Caco-2 (cell line): ENCODE data around the gene PLEKHG4. TPM values are rescaled to one million over a fixed set of nuclear protein-coding genes. Genes with fewer than 3 reads are reported as not detected.

Experiments used
- BruUV-seq: library from RNA; stranded (reverse); fragments of 400-500 nt; replicated peaks from 2 replicates; lab custom pipeline; 2021; lab: Mats Ljungman, UMichigan
- CTCF ChIA-PET: fragments of 300-600 bp; sonication (Branson Sonifier 250); formaldehyde crosslinking; loops from one replicate; lab custom pipeline; 2022; ENCODE audit warnings: antibody characterized with exemption; lab: Charles Lee
- POLR2A ChIA-PET: fragments of 300-600 bp; sonication (Branson Sonifier 250); formaldehyde crosslinking; loops from one replicate; lab custom pipeline; 2022; ENCODE audit warnings: antibody characterized with exemption; lab: Charles Lee
- DNase-seq, 2 experiments: peaks; one replicate each; pipeline versions ENCODE4 v3.0.0 to v3.0.0-alpha.2; 2020 to 2022
- H3K27me3 ChIP-seq: replicated peaks from 2 replicates; pipeline ENCODE4 v1.6.0; 2011; ENCODE audit warnings: low read length; ENCODE audit not compliant: control insufficient read depth, insufficient read depth
- H3K36me3 ChIP-seq: 2 replicates; pipeline ENCODE4 v1.5.1; 2011; ENCODE audit warnings: low read length; ENCODE audit not compliant: control insufficient read depth, insufficient read depth
- H3K4me1 ChIP-seq: fragments of 250-450 bp; sonication (Bioruptor Pico); 2 replicates; pipeline ENCODE4 v1.5.1; 2020; ENCODE audit warnings: mild to moderate bottlenecking
- H3K4me3 ChIP-seq: 2 replicates; pipeline ENCODE4 v1.5.1; 2011; ENCODE audit warnings: low read depth, mild to moderate bottlenecking, control low read depth, low read length
- H3K9me3 ChIP-seq: fragments of 250-450 bp; sonication (Bioruptor Pico); 2 replicates; pipeline ENCODE4 v1.5.1; 2020; ENCODE audit warnings: mild to moderate bottlenecking, moderate library complexity
- H3K27ac Mint-ChIP-seq: one replicate; pipeline ENCODE4 v1.8.0; 2022; ENCODE audit warnings: mixed read lengths; ENCODE audit not compliant: unreplicated experiment
- H3K27me3 Mint-ChIP-seq: one replicate; pipeline ENCODE4 v1.8.0; 2022; ENCODE audit warnings: mixed read lengths; ENCODE audit not compliant: insufficient read depth, unreplicated experiment
- H3K36me3 Mint-ChIP-seq: one replicate; pipeline ENCODE4 v1.8.0; 2022; ENCODE audit warnings: mild to moderate bottlenecking, mixed read lengths; ENCODE audit not compliant: insufficient read depth, unreplicated experiment
- H3K4me1 Mint-ChIP-seq: one replicate; pipeline ENCODE4 v1.8.0; 2022; ENCODE audit warnings: low read depth, mixed read lengths; ENCODE audit not compliant: unreplicated experiment
- H3K4me3 Mint-ChIP-seq: one replicate; pipeline ENCODE4 v1.8.0; 2022; ENCODE audit warnings: mild to moderate bottlenecking, moderate library complexity, mixed read lengths; ENCODE audit not compliant: unreplicated experiment
- H3K9me3 Mint-ChIP-seq: one replicate; pipeline ENCODE4 v1.8.0; 2022; ENCODE audit warnings: mixed read lengths; ENCODE audit not compliant: unreplicated experiment
- intact Hi-C: fragments of 100-400 bp; cut with micrococcal nuclease; formaldehyde crosslinking; loops from one replicate; pipeline ENCODE4 v1.10.0; 2022; ENCODE audit not compliant: unreplicated experiment
- total RNA-seq: library from RNA; stranded (reverse); gene quantifications from 2 replicates; pipeline ENCODE4 v1.2.3, GENCODE V29; 2022
- TF ChIP-seq, protein P1 (sequence below), 2 experiments: fragments of 200-600 bp in 1 of 2; IDR thresholded peaks; 1 replicate in 1 of 2; 2 replicates in 1 of 2; pipeline versions ENCODE4 v1.5.1 to v1.8.0; 2011 to 2022; ENCODE audit warnings: antibody characterized with exemption in 1 of 2, control low read depth in 1 of 2, inconsistent platforms in 1 of 2, low read depth in 1 of 2, low read length in 1 of 2, mild to moderate bottlenecking in 1 of 2, moderate library complexity in 1 of 2; ENCODE audit not compliant: insufficient read depth in 1 of 2, severe bottlenecking in 1 of 2, unreplicated experiment in 1 of 2

PLEKHG4 gene
- total RNA-seq, 1 experiment from 2014 or later: 91.0 TPM

DNA sequence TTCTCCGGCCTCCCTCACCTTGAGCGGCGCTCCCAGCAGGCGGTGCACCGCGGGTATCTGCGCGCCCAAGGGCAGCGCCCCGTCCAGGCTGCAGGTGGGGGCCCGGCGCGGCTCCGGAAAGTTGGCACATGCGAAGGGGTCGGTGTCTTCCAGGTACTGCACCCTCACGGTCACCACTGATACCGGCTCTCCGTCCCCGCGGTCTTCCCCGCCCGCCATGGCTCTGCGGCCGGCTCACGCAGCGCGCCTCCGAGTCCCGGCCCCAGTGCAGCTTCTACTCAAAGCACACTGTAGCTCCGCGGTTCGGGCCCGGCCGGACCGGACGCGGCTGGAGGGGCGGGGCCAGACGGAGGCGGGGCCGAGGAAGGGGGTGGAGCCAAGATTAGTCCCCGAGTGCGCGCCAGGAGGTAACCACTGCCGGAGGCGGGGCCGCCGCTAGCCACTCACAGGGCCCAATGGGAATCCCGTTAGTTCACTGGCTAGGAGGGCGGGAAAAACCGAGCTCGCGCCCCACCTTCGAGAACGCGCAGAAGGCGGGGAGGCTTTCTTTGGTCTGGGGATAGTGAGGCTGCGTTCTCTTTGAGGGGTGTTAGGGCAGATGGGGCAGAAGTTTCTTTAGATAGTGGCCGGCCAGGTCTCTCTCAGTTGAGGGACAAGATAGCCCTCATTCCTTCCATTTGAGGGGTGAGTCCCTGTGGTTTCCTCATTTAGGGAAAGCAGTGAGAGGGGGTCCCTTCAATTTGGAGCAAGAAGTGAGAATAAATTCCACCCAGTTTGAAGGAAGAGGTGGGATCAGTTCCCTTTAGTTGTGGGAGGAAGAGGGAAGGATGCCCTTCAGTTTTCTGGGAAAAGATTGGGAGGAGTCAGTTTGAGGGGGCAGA lies 31.9 kb upstream of the PLEKHG4 start, which contains the start of gene FHOD1:
FHOD1 (minus strand) TSS at position 290 of the 881 bp plus-strand sequence; CDS start at position 219, 71 bp downstream.
- H3K4me3 Mint-ChIP-seq: peak within 1 kb of the TSS; percentile 95
- no peaks in the 10 kb centered on the region for H3K9me3 Mint-ChIP-seq
- no peaks in the 10 kb centered on the region for H3K36me3 ChIP-seq
- H3K4me1 ChIP-seq: peaks cover 24% of the 10 kb centered on the region
- CTCF ChIA-PET: interaction anchor here (0.6 to 4.2 kb wide), 42 partner anchors 13 to 417 kb away, joined by 3 to 51 read pairs (median 4); partner anchors contain the start of genes CES3, E2F4, ELMO3 and HSD11B2
- intact Hi-C loops: loop anchor here (2.0 kb wide), 1 partner anchor 55 kb away; the partner anchor contains the start of gene E2F4
- POLR2A ChIA-PET: interaction anchor here (0.6 to 3.5 kb wide), 34 partner anchors 9 to 949 kb away, joined by 3 to 55 read pairs (median 4); partner anchors contain the start of genes ATP6V0D1, HSD11B2, NOL3 and PLEKHG4
- H3K9me3 ChIP-seq: no peaks in the 10 kb centered on the region
- H3K27me3 Mint-ChIP-seq: peaks cover 18% of the 10 kb centered on the region
- peaks cover 6% of the 10 kb centered on the region for H3K27me3 ChIP-seq
- H3K27ac Mint-ChIP-seq: peak within 1 kb of the TSS; percentile 87
- peak within 1 kb of the TSS; percentile 72 for H3K4me3 ChIP-seq
- TF ChIP-seq, protein P1, sequence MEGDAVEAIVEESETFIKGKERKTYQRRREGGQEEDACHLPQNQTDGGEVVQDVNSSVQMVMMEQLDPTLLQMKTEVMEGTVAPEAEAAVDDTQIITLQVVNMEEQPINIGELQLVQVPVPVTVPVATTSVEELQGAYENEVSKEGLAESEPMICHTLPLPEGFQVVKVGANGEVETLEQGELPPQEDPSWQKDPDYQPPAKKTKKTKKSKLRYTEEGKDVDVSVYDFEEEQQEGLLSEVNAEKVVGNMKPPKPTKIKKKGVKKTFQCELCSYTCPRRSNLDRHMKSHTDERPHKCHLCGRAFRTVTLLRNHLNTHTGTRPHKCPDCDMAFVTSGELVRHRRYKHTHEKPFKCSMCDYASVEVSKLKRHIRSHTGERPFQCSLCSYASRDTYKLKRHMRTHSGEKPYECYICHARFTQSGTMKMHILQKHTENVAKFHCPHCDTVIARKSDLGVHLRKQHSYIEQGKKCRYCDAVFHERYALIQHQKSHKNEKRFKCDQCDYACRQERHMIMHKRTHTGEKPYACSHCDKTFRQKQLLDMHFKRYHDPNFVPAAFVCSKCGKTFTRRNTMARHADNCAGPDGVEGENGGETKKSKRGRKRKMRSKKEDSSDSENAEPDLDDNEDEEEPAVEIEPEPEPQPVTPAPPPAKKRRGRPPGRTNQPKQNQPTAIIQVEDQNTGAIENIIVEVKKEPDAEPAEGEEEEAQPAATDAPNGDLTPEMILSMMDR (IDR thresholded peaks at IDR 0.05; ENCODE audit: insufficient read depth in 1 of 2, low read depth in 1 of 2, low read length in 1 of 2, severe bottlenecking in 1 of 2, unreplicated experiment in 1 of 2): peak in 1 of 2 experiments; percentile 14
- peaks cover 40% of the 10 kb centered on the region for H3K4me1 Mint-ChIP-seq
- TSS peak; percentile 62 for BruUV-seq
- DNase-seq: peak; percentile 98 to 99
- H3K36me3 Mint-ChIP-seq: peaks cover 36% of the 10 kb centered on the region

DNA sequence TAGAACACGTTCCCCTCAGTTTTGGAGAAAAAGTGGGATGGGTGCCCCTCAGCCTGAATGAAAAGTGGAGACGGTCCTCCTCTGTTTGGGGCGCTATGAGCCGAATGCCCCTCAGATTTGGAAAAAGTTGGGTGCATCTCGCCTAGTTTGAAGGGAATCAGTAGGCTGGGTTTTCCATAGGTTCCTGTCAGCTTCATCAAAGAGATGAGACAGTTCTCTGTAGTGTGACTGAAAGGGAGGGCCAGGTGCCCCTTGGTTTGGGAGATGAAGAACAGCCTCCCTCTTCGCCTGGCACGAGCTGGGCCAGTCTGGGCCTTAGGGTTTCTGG lies 31.3 kb upstream of the PLEKHG4 start:
- H3K4me3 Mint-ChIP-seq: peak overlapping the region; percentile 95
- TF ChIP-seq, protein P1 (IDR thresholded peaks at IDR 0.05; ENCODE audit: insufficient read depth in 1 of 2, low read depth in 1 of 2, low read length in 1 of 2, severe bottlenecking in 1 of 2, unreplicated experiment in 1 of 2): no peak
- CTCF ChIA-PET: interaction anchor here (0.6 to 4.2 kb wide), 15 partner anchors 12 to 368 kb away, joined by 3 to 51 read pairs (median 7); partner anchors contain the start of genes ELMO3, PDP2 and TMEM208
- no peaks in the 10 kb centered on the region for H3K9me3 Mint-ChIP-seq
- H3K27ac Mint-ChIP-seq: peak overlapping the region; percentile 87
- Histone ChIP-seq H3K9me3 (no peaks in the 10 kb centered on the region), H3K4me1 (peaks cover 24% of the 10 kb centered on the region), H3K36me3 (no peaks in the 10 kb centered on the region), H3K4me3 (peak overlapping the region; percentile 72), H3K27me3 (peaks cover 6% of the 10 kb centered on the region)
- DNase-seq: no peak
- H3K4me1 Mint-ChIP-seq: peaks cover 36% of the 10 kb centered on the region
- H3K36me3 Mint-ChIP-seq: peaks cover 36% of the 10 kb centered on the region
- intact Hi-C loops: no loop called here
- BruUV-seq: no TSS peak
- POLR2A ChIA-PET: interaction anchor here (0.6 to 3.5 kb wide), 11 partner anchors 12 to 539 kb away, joined by 3 to 55 read pairs (median 4); partner anchors contain the start of genes HSD11B2 and TMEM208
- H3K27me3 Mint-ChIP-seq: peaks cover 18% of the 10 kb centered on the region
